HCT116 (cell line): ENCODE results near the gene CRIM1.

Experiments
- CTCF ChIP-seq, 3 experiments: fragments of 200-600 bp in 1 of 3; sonication (generic) in 1 of 3; IDR thresholded peaks in 2 of 3; conservative IDR thresholded peaks in 1 of 3; 2 replicates each; pipeline ENCODE4 v1.5.1; 2012 to 2017; ENCODE audit warnings: low read depth in 2 of 3, low read length in 2 of 3, antibody characterized with exemption in 1 of 3, borderline replicate concordance in 1 of 3, control low read depth in 1 of 3, mild to moderate bottlenecking in 1 of 3, mixed read lengths in 1 of 3, mixed run types in 1 of 3, moderate library complexity in 1 of 3; ENCODE audit not compliant: insufficient read depth in 1 of 3
- EGR1 ChIP-seq: IDR thresholded peaks from 2 replicates; pipeline ENCODE4 v1.6.1; 2012; ENCODE audit warnings: low read depth
- EZH2 ChIP-seq: fragments of 200-600 bp; sonication (generic); IDR thresholded peaks from 2 replicates; pipeline ENCODE4 v1.6.1; 2017; ENCODE audit warnings: antibody characterized with exemption, mixed run types
- FOSL1 ChIP-seq: IDR thresholded peaks from 2 replicates; pipeline ENCODE4 v1.6.1; 2012; ENCODE audit warnings: low read depth
- POLR2A ChIP-seq: IDR thresholded peaks from 2 replicates; pipeline ENCODE4 v1.7.0; 2011; ENCODE audit warnings: borderline replicate concordance; ENCODE audit not compliant: insufficient read depth, insufficient read length; ENCODE audit errors: extremely low read depth
- POLR2AphosphoS5 ChIP-seq: IDR thresholded peaks from 2 replicates; pipeline ENCODE4 v1.6.1; 2011; ENCODE audit warnings: mild to moderate bottlenecking, low read depth, low read length, moderate library complexity
- REST ChIP-seq: IDR thresholded peaks from 2 replicates; pipeline ENCODE4 v1.6.1; 2012; ENCODE audit warnings: low read depth
- SIN3A ChIP-seq: IDR thresholded peaks from 2 replicates; pipeline ENCODE4 v1.6.1; 2012; ENCODE audit warnings: low read depth
- ZFX ChIP-seq: fragments of 450-650 bp; IDR thresholded peaks from 2 replicates; pipeline ENCODE4 v1.6.1; 2017

- no peak for TF ChIP-seq POLR2AphosphoS5
- TF ChIP-seq CTCF (IDR thresholded peaks at IDR 0.05 in 2 of 3, conservative IDR thresholded peaks at IDR 0.05 in 1 of 3; ENCODE audit: borderline replicate concordance in 1 of 3, insufficient read depth in 1 of 3, low read depth in 2 of 3, low read length in 2 of 3) = no peak
- TF ChIP-seq POLR2A = no peak
- no peak for TF ChIP-seq SIN3A
- TF ChIP-seq EZH2 = no peak
- no peak for TF ChIP-seq ZFX
- TF ChIP-seq REST = no peak
- no peak for TF ChIP-seq FOSL1
- no peak for TF ChIP-seq EGR1
Observed at GRCh38 chr2:36455011-36455410, 99.4 kb downstream of the CRIM1 start.
